GM12878 (cell line): ENCODE data around the gene RACK1. TPM values are rescaled to one million over a fixed set of nuclear protein-coding genes. Genes with fewer than 3 reads are reported as not detected.
A peak's percentile ranks its signal among the peaks of the same experiment; 100 is the strongest.

Source experiments
- BCLAF1 ChIP-seq: fragments of 450-650 bp; IDR thresholded peaks from 2 replicates; pipeline ENCODE4 v1.6.1; 2017; ENCODE audit warnings: antibody characterized with exemption, mild to moderate bottlenecking, moderate library complexity
- CEBPZ ChIP-seq: fragments of 150-350 bp; IDR thresholded peaks from 2 replicates; pipeline ENCODE4 v1.6.1; 2016; ENCODE audit warnings: low read depth, low read length
- DPF2 ChIP-seq: fragments of 450-650 bp; IDR thresholded peaks from 2 replicates; pipeline ENCODE4 v1.6.1; 2017; ENCODE audit warnings: mild to moderate bottlenecking
- EED ChIP-seq: sonication (generic); IDR thresholded peaks from 2 replicates; pipeline ENCODE4 v1.6.1; 2016; ENCODE audit warnings: antibody characterized with exemption, low read depth
- EZH2 ChIP-seq: IDR thresholded peaks from 2 replicates; pipeline ENCODE4 v1.6.1; 2012; ENCODE audit warnings: low read depth, mild to moderate bottlenecking, control low read depth, inconsistent platforms, low read length, borderline replicate concordance; ENCODE audit not compliant: control insufficient read depth
- FOXK2 ChIP-seq: fragments of 450-650 bp; IDR thresholded peaks from 2 replicates; pipeline ENCODE4 v1.6.1; 2017; ENCODE audit warnings: mild to moderate bottlenecking, moderate library complexity
- GABPA ChIP-seq: IDR thresholded peaks from 2 replicates; pipeline ENCODE4 v1.6.1; 2014; ENCODE audit warnings: antibody characterized with exemption, low read depth, mild to moderate bottlenecking, inconsistent platforms
- HDAC2 ChIP-seq: fragments of 200-600 bp; sonication (generic); IDR thresholded peaks from 2 replicates; pipeline ENCODE4 v1.6.1; 2017
- JUNB ChIP-seq: IDR thresholded peaks from 2 replicates; pipeline ENCODE4 v1.6.1; 2016; ENCODE audit warnings: antibody characterized with exemption, mild to moderate bottlenecking
- MYC ChIP-seq: IDR thresholded peaks from 2 replicates; pipeline ENCODE4 v1.6.1; 2011; ENCODE audit warnings: mild to moderate bottlenecking, low read length, moderate library complexity, inconsistent platforms; ENCODE audit not compliant: insufficient read depth, insufficient replicate concordance, insufficient read length, severe bottlenecking
- NFXL1 ChIP-seq: fragments of 450-650 bp; IDR thresholded peaks from 2 replicates; pipeline ENCODE4 v1.6.1; 2017; ENCODE audit warnings: antibody characterized with exemption, mild to moderate bottlenecking, borderline replicate concordance
- NFYA ChIP-seq: IDR thresholded peaks from 2 replicates; pipeline ENCODE4 v1.6.1; 2011; ENCODE audit warnings: low read depth, mild to moderate bottlenecking, low read length, improper control_type of control experiment, borderline replicate concordance
- PAX8 ChIP-seq: fragments of 450-650 bp; IDR thresholded peaks from 2 replicates; pipeline ENCODE4 v1.6.1; 2017; ENCODE audit warnings: mild to moderate bottlenecking, moderate library complexity
- PML ChIP-seq: IDR thresholded peaks from 2 replicates; pipeline ENCODE4 v1.6.1; 2012; ENCODE audit warnings: low read length, inconsistent platforms
- POLR2A ChIP-seq: IDR thresholded peaks from 2 replicates; pipeline ENCODE4 v1.6.1; 2011; ENCODE audit warnings: low read depth, mild to moderate bottlenecking, low read length
- RBBP5 ChIP-seq: fragments of 200-600 bp; sonication (generic); conservative IDR thresholded peaks from 2 replicates; pipeline ENCODE4 v1.6.1; 2016
- SIN3A ChIP-seq: IDR thresholded peaks from 2 replicates; pipeline ENCODE4 v1.6.1; 2012; ENCODE audit warnings: low read depth, low read length, improper control_type of control experiment
- SPI1 ChIP-seq: IDR thresholded peaks from 2 replicates; pipeline ENCODE4 v1.6.1; 2011; ENCODE audit warnings: low read depth, mild to moderate bottlenecking, low read length, moderate library complexity, borderline replicate concordance; ENCODE audit not compliant: insufficient read depth
- SREBF2 ChIP-seq: IDR thresholded peaks from 2 replicates; pipeline ENCODE4 v1.6.1; 2012; ENCODE audit warnings: mild to moderate bottlenecking, low read length
- USF1 ChIP-seq: IDR thresholded peaks from 2 replicates; pipeline ENCODE4 v1.6.1; 2011; ENCODE audit warnings: borderline replicate concordance, low read depth, mild to moderate bottlenecking, moderate library complexity, mixed read lengths, low read length; ENCODE audit not compliant: insufficient read depth; ENCODE audit errors: extremely low read length
- YBX1 ChIP-seq: fragments of 450-650 bp; IDR thresholded peaks from 2 replicates; pipeline ENCODE4 v1.6.1; 2016; ENCODE audit warnings: antibody characterized with exemption
- ZBED1 ChIP-seq: IDR thresholded peaks from 2 replicates; pipeline ENCODE4 v1.6.1; 2016; ENCODE audit warnings: borderline replicate concordance
- ZBTB4 ChIP-seq: fragments of 450-650 bp; formaldehyde crosslinking; IDR thresholded peaks from 2 replicates; pipeline ENCODE4 v1.4.0; 2022; ENCODE audit warnings: mild to moderate bottlenecking, moderate library complexity
- polyA plus RNA-seq, 11 experiments: library from polyadenylated mRNA; depleted of rRNA in 4 of 11; unstranded in 6 of 11; stranded (reverse) in 5 of 11; fragments of >200 nt; fragmentation: Nextera tagmentation in 4 of 11; fragmentation: Illumina TruSeq in 1 of 11; extraction: Ambion mirVana in 4 of 11; extraction: Trizol in 1 of 11; gene quantifications; 1 replicate in 1 of 11; 2 replicates in 10 of 11; pipeline versions ENCODE4 v1.2.1 to v1.2.3, GENCODE V29; 2011 to 2016; ENCODE audit warnings: inconsistent platforms in 2 of 11, missing spikeins in 2 of 11, low read depth in 1 of 11
- total RNA-seq, 4 experiments: library from RNA; depleted of rRNA in 3 of 4; stranded (reverse); fragments of >200 nt in 3 of 4; fragmentation: Illumina TruSeq in 1 of 4; extraction: Trizol in 1 of 4; gene quantifications; 2 replicates each; pipeline versions ENCODE4 v1.2.1 to v1.2.3, GENCODE V29; 2013 to 2021

The RACK1 gene
- total and polyA plus RNA-seq, 10 of the 15 experiments (the other 5 are each of a cell fraction or from before 2014, with no cell fraction given) = 1,365 to 6,584 (median 4,167) TPM

GRCh38 chr5:181260720-181261319 is 17.1 kb upstream of the RACK1 start, which contains the start of gene TRIM52 (continued):
- TF ChIP-seq ZBTB4 (CRISPR knock-in tag) (no peak), CEBPZ (no peak), POLR2A (peak; percentile 99), BCLAF1 (no peak), ZBED1 (no peak), EED (no peak), MYC (no peak), USF1 (no peak), PAX8 (no peak), PML (peak; percentile 61), GABPA (no peak), DPF2 (no peak; the same call in 1 of the 2 replicates), RBBP5 (no peak), HDAC2 (no peak), NFXL1 (no peak), EZH2 (no peak), NFYA (no peak), YBX1 (no peak), SREBF2 (no peak), SPI1 (no peak), JUNB (no peak), FOXK2 (peak; percentile 50), SIN3A (peak; percentile 95)
